Measurements from ENCODE around the gene CLIP4. TPM values are rescaled to one million over a fixed set of nuclear protein-coding genes. Genes with fewer than 3 reads are reported as not detected.
A peak's percentile ranks its signal among the peaks of the same experiment; 100 is the strongest.

The CLIP4 gene
- total and polyA plus RNA-seq, 2 of the 4 experiments (the other 2 are of a cell fraction) = 29.7 to 66.3 TPM

DNA sequence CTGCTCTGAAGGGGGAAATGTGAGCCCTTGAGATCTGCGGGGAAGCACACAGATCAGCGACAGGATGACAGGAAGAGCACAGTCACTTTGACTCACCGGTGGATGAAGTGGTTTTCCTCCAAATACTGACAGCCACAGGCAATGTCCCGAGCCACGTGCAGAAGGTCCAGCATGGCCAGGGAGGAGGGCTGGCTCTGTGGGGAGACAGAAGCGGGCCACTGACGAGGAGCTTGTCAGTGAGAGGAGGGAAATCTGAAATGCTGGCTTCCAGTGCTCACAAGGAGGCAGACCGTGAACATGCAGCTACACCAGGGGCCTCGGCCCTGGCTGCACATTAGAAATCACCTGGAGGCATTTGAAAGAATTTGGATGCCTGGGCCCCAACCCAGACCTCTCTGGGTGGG, 98.7 kb downstream of the CLIP4 start:
- no peak overlapping the region for H2BK120ac ChIP-seq (ENCODE audit: low read depth, low read length)
- H2AK9ac ChIP-seq (replicated peaks; ENCODE audit: low read depth, low read length, poor library complexity) = peak overlapping the region; percentile 92
- H2AK5ac ChIP-seq (ENCODE audit: low read depth, low read length) = no peak overlapping the region
- H3K14ac ChIP-seq (replicated peaks; ENCODE audit: low read depth, low read length) = no peak overlapping the region; the same call in 1 of the 2 replicates
- peaks cover 3% of the 10 kb centered on the region; the same call in 1 of the 2 replicates for H3K9me1 ChIP-seq (ENCODE audit: insufficient read depth, low read length)
- H3K23ac ChIP-seq (ENCODE audit: low read depth, low read length) = 0 out of 2 replicates have a peak overlapping the region, but pooled peaks have one; percentile 37
- peaks cover 2% of the 10 kb centered on the region; the same call in 1 of the 2 replicates for H3K4me1 ChIP-seq (ENCODE audit: control insufficient read depth, insufficient read depth, low read length)
- no peak overlapping the region for H3K56ac ChIP-seq (ENCODE audit: extremely low read depth, insufficient read depth, low read length)
- no peak overlapping the region for H2BK20ac ChIP-seq (ENCODE audit: low read depth, low read length)
- in situ Hi-C loops (cut with MboI; ENCODE audit: low sequenced_read_pairs) = no loop called here
- no peak overlapping the region for H3K4me3 ChIP-seq (ENCODE audit: insufficient read depth, low read depth, low read length)
- no peak overlapping the region for H3K4ac ChIP-seq (ENCODE audit: low read depth, low read length)
- TF ChIP-seq RCOR1 (IDR thresholded peaks at IDR 0.05; ENCODE audit: insufficient replicate concordance, low read length) = no peak
- 0 out of 2 replicates have a peak, but pooled peaks have one; percentile 55 for TF ChIP-seq MXI1 (IDR thresholded peaks at IDR 0.05; ENCODE audit: borderline replicate concordance, low read depth, low read length)
- H3K9me3 ChIP-seq (ENCODE audit: control insufficient read depth, insufficient read depth, low read length) = no peaks in the 10 kb centered on the region
- WGBS, 2 experiments (ENCODE audit: extremely low coverage in 2 of 2, insufficient read length in 1 of 2) = 64% methylated on average over 3 of the region's 9 CpGs; no CpG with 5 or more reads in 1 of the 2 experiments
- H3K18ac ChIP-seq (ENCODE audit: low read depth, low read length) = no peak overlapping the region
- no peak overlapping the region for H2BK15ac ChIP-seq (ENCODE audit: low read depth, low read length)
- H3K4me2 ChIP-seq (ENCODE audit: low read depth, low read length) = peak overlapping the region; percentile 20; the same call in 1 of the 2 replicates
- intact Hi-C loops (cut with micrococcal nuclease) = no loop called here
- H3K27ac ChIP-seq (ENCODE audit: insufficient read depth, low read length) = no peak overlapping the region
- peaks cover 5% of the 10 kb centered on the region; the same call in 1 of the 2 replicates for H3K27me3 ChIP-seq (ENCODE audit: control insufficient read depth, insufficient read depth, low read length)
- H4K20me1 ChIP-seq (ENCODE audit: insufficient read depth, low read length) = no peaks in the 10 kb centered on the region
- dilution Hi-C loops (cut with HindIII; ENCODE audit: low sequenced_read_pairs, unreplicated experiment) = no loop called here
- peak overlapping the region; percentile 47 for H2AFZ ChIP-seq (replicated peaks; ENCODE audit: low read length, poor library complexity)
- H4K8ac ChIP-seq (ENCODE audit: low read depth in 2 of 2, low read length in 2 of 2) = no peak overlapping the region
- H2BK5ac ChIP-seq (ENCODE audit: low read depth, low read length, poor library complexity, severe bottlenecking) = no peak overlapping the region
- CTCF ChIA-PET = interaction anchor here (0.6 kb wide), 1 partner anchor 1152 kb away, joined by 3 read pairs; no protein-coding TSS in a partner anchor
- no TSS peak for BruUV-seq (replicated peaks)
- POLR2A ChIA-PET (ENCODE audit: unreplicated experiment) = no interaction called here
- H4K5ac ChIP-seq (ENCODE audit: low read depth, low read length) = no peak overlapping the region
- H4K91ac ChIP-seq (ENCODE audit: insufficient read depth, low read depth, low read length) = no peak overlapping the region
- H3K9ac ChIP-seq (ENCODE audit: low read depth, low read length) = no peak overlapping the region
- ATAC-seq (ENCODE audit: low read depth) = peak; percentile 48
- H3K36me3 ChIP-seq (ENCODE audit: control insufficient read depth, insufficient read depth, low read length) = no peaks in the 10 kb centered on the region
- no peaks in the 10 kb centered on the region for H3K79me1 ChIP-seq (ENCODE audit: low read depth in 1 of 2, low read length in 2 of 2)
- peak; percentile 43 for DNase-seq
